Type B pancreatic cell (in vitro differentiated cells): Measurements from ENCODE around the gene SELENOV. TPM values are rescaled to one million over a fixed set of nuclear protein-coding genes. Genes with fewer than 3 reads are reported as not detected.

Experiments used
- DNase-seq: peaks from one replicate; pipeline ENCODE4 v3.0.0; 2021; ENCODE audit warnings: mixed read lengths; ENCODE audit not compliant: unreplicated experiment; ENCODE audit errors: extremely low spot score
- H3K27ac Mint-ChIP-seq: 2 replicates; pipeline ENCODE4 v1.8.0; 2021; ENCODE audit warnings: mild to moderate bottlenecking, mixed read lengths
- H3K27me3 Mint-ChIP-seq: 2 replicates; pipeline ENCODE4 v1.8.0; 2021; ENCODE audit warnings: mixed read lengths
- H3K36me3 Mint-ChIP-seq: 2 replicates; pipeline ENCODE4 v1.8.0; 2021; ENCODE audit warnings: mixed read lengths
- H3K4me1 Mint-ChIP-seq: one replicate; pipeline ENCODE4 v1.8.0; 2021; ENCODE audit warnings: mixed read lengths; ENCODE audit not compliant: unreplicated experiment
- H3K4me3 Mint-ChIP-seq: 2 replicates; pipeline ENCODE4 v1.8.0; 2021; ENCODE audit warnings: mild to moderate bottlenecking, mixed read lengths
- H3K9me3 Mint-ChIP-seq: 2 replicates; pipeline ENCODE4 v1.8.0; 2021; ENCODE audit warnings: mixed read lengths
- CTCF ChIP-seq: fragments of 200-600 bp; sonication (generic); conservative IDR thresholded peaks from 2 replicates; pipeline ENCODE4 v1.5.0; 2021; ENCODE audit warnings: antibody characterized with exemption, mild to moderate bottlenecking
- total RNA-seq: library from RNA; stranded (reverse); gene quantifications from 2 replicates; pipeline ENCODE4 v1.2.1, GENCODE V29; 2021; ENCODE audit warnings: low replicate concordance

SELENOV gene
- total RNA-seq, 1 donor from 2014 or later, result 1.1 TPM

- DNase-seq, result no peak
- H3K4me3 Mint-ChIP-seq, result peak overlapping the region; percentile 62
- no peaks in the 10 kb centered on the region for H3K27me3 Mint-ChIP-seq
- TF ChIP-seq CTCF, result no peak
- peaks cover 22% of the 10 kb centered on the region for H3K4me1 Mint-ChIP-seq
- H3K9me3 Mint-ChIP-seq, result no peaks in the 10 kb centered on the region
- peak overlapping the region; percentile 72 for H3K27ac Mint-ChIP-seq
- peaks cover 9% of the 10 kb centered on the region for H3K36me3 Mint-ChIP-seq
Observed at GRCh38 chr19:39483141-39483540, 31.8 kb upstream of the SELENOV start.

DNA sequence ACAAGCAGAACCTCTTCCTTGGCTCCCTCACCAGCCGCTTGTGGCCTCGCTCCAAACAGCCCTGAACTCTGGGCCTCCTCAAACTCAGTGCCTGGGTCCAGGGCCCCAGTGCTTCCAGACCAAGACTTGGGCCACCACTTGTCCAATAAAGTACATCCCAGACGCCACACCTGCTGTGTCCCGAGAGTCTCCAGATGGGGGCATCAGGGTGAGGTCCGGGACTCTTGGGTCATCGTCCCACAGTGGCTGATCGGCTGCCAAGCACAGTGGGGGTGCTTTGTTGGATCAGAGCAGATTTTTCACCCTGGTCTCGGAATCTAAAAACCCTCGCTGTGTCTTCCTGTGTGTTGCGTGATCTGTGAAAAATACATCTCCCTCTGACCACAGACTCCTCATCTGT, 25.2 kb upstream of the SELENOV start:
- H3K27ac Mint-ChIP-seq, result no peak overlapping the region
- no peak overlapping the region for H3K4me3 Mint-ChIP-seq
- no peak for TF ChIP-seq CTCF
- H3K9me3 Mint-ChIP-seq, result no peaks in the 10 kb centered on the region
- no peaks in the 10 kb centered on the region for H3K27me3 Mint-ChIP-seq
- DNase-seq, result no peak
- H3K36me3 Mint-ChIP-seq, result peaks cover 12% of the 10 kb centered on the region
- H3K4me1 Mint-ChIP-seq, result no peaks in the 10 kb centered on the region

DNA sequence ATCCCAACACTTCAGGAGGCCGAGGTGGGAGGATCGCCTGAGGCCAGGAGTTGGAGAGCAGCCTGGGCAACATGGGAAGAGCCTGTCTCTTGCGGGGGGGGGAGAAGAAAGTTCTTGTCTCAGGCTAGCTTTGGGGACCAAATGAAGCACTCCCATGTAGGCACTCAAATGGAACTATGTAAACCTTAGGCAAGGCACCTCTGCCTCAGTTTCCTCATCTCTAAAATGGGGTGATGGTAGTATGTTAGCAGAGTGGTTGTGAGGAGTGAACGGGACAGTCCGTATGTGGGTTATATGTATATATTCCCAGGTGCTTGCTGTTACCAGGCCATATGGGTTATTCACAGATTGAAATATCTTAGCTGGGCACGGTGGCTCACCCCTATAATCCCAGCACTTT, 22.7 kb upstream of the SELENOV start:
- Mint-ChIP-seq H3K27ac (no peak overlapping the region), H3K4me1 (no peaks in the 10 kb centered on the region), H3K27me3 (peaks cover 13% of the 10 kb centered on the region), H3K9me3 (no peaks in the 10 kb centered on the region), H3K36me3 (peaks cover 6% of the 10 kb centered on the region), H3K4me3 (no peak overlapping the region)
- DNase-seq, result no peak
- TF ChIP-seq CTCF, result no peak

GRCh38 chr19:39492788-39493187, 22.2 kb upstream of the SELENOV start:
- peaks cover 17% of the 10 kb centered on the region for H3K27me3 Mint-ChIP-seq
- no peak overlapping the region for H3K4me3 Mint-ChIP-seq
- H3K36me3 Mint-ChIP-seq, result peaks cover 6% of the 10 kb centered on the region
- no peak for DNase-seq
- H3K9me3 Mint-ChIP-seq, result no peaks in the 10 kb centered on the region
- no peak for TF ChIP-seq CTCF
- peak overlapping the region; percentile 72 for H3K27ac Mint-ChIP-seq
- H3K4me1 Mint-ChIP-seq, result no peaks in the 10 kb centered on the region

GRCh38 chr19:39494661-39495060, 20.3 kb upstream of the SELENOV start:
- no peak for DNase-seq
- H3K27ac Mint-ChIP-seq, result no peak overlapping the region
- peaks cover 3% of the 10 kb centered on the region for H3K36me3 Mint-ChIP-seq
- TF ChIP-seq CTCF, result no peak
- H3K4me1 Mint-ChIP-seq, result peaks cover 9% of the 10 kb centered on the region
- no peak overlapping the region for H3K4me3 Mint-ChIP-seq
- no peaks in the 10 kb centered on the region for H3K9me3 Mint-ChIP-seq
- peaks cover 33% of the 10 kb centered on the region for H3K27me3 Mint-ChIP-seq

GRCh38 chr19:39496063-39496462, 18.9 kb upstream of the SELENOV start:
- peaks cover 9% of the 10 kb centered on the region for H3K4me1 Mint-ChIP-seq
- TF ChIP-seq CTCF, result no peak
- H3K4me3 Mint-ChIP-seq, result no peak overlapping the region
- H3K27me3 Mint-ChIP-seq, result peaks cover 47% of the 10 kb centered on the region
- H3K27ac Mint-ChIP-seq, result no peak overlapping the region
- no peaks in the 10 kb centered on the region for H3K9me3 Mint-ChIP-seq
- DNase-seq, result no peak
- H3K36me3 Mint-ChIP-seq, result peaks cover 3% of the 10 kb centered on the region
